ENCODE data around the gene NXT1.

Gene NXT1

DNA sequence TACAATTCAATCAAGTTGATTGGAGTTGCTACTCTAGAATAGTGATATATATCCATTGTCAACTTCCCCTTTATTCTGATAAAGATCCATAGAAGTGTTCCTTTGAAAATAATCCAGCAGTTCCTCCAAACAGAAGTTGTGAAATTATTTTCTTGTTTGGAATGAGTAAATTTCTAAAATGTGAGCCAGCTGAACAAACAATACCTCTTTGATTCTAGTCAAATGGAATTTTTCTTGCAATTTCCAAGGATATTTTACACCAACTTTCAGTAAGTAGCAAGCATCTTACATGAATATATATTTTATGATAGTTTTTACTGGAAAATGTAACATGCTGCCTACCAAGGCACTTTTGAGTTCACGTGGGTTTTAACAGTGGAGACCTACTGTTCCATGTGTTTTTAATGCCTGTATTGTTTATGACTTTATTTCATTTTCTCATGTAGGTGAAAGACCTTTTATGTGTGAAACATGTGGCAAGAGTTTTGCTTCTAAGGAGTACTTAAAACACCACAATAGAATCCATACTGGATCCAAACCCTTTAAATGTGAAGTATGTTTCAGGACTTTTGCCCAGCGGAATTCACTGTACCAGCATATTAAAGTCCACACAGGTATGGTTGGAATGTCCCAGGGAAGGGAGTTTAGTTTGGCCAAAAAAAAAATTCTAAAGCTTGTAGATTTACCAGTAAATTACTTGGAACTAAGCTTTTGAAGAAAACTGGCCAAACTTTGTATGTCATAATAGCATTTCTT is 17.9 kb downstream of the NXT1 start:
- Histone ChIP-seq H3K18ac (ENCODE audit: low read length) (no peak overlapping the region), H2BK120ac (ENCODE audit: low read depth, low read length) (no peak overlapping the region), H2AFZ (ENCODE audit: low read length) (no peak overlapping the region), H3K27me3 (ENCODE audit: control insufficient read depth in 3 of 3, insufficient read depth in 3 of 3, low read depth in 1 of 3, low read length in 3 of 3) (no peaks in the 10 kb centered on the region), H3K4me2 (ENCODE audit: insufficient read depth, low read length, poor library complexity, severe bottlenecking) (no peak overlapping the region), H3K9me3 (replicated peaks in 1 of 2; ENCODE audit: control insufficient read depth in 2 of 2, insufficient read depth in 1 of 2, low read depth in 1 of 2, low read length in 2 of 2) (peaks cover 0 to 8% of the 10 kb centered on the region in 2 donors), H2BK5ac (ENCODE audit: low read length) (no peak overlapping the region), H3K27ac (replicated peaks; ENCODE audit: low read length) (no peak overlapping the region), H2AK5ac (ENCODE audit: low read depth, low read length) (no peak overlapping the region), H2BK12ac (ENCODE audit: low read length) (no peak overlapping the region), H3K4me3 (ENCODE audit: low read length in 2 of 2) (no peak overlapping the region), H2BK15ac (ENCODE audit: low read length) (no peak overlapping the region), H4K8ac (ENCODE audit: low read depth, low read length) (no peak overlapping the region), H3K14ac (ENCODE audit: low read length) (no peak overlapping the region), H3K4me1 (ENCODE audit: control insufficient read depth in 2 of 2, insufficient read depth in 1 of 2, low read depth in 1 of 2, low read length in 2 of 2) (no peaks in the 10 kb centered on the region), H3K4ac (ENCODE audit: low read length) (no peak overlapping the region), H3K79me1 (ENCODE audit: low read depth, low read length) (peaks cover 4% of the 10 kb centered on the region), H3K36me3 (replicated peaks in 1 of 2; ENCODE audit: control insufficient read depth in 2 of 2, insufficient read depth in 2 of 2, low read length in 2 of 2) (peaks cover 34 to 97% of the 10 kb centered on the region in 2 donors), H4K91ac (ENCODE audit: low read depth, low read length, poor library complexity) (no peak overlapping the region), H3K9ac (ENCODE audit: low read depth, low read length, poor library complexity) (no peak overlapping the region), H3K23ac (ENCODE audit: low read depth, low read length, poor library complexity) (no peak overlapping the region)
- no CpG with 5 or more reads among the region's 2 CpGs for WGBS, 2 donors (ENCODE audit: extremely low coverage in 2 of 2, insufficient read length in 2 of 2, insufficient replicate concordance in 1 of 2)
- no peak for DNase-seq (ENCODE audit: low spot score)

DNA sequence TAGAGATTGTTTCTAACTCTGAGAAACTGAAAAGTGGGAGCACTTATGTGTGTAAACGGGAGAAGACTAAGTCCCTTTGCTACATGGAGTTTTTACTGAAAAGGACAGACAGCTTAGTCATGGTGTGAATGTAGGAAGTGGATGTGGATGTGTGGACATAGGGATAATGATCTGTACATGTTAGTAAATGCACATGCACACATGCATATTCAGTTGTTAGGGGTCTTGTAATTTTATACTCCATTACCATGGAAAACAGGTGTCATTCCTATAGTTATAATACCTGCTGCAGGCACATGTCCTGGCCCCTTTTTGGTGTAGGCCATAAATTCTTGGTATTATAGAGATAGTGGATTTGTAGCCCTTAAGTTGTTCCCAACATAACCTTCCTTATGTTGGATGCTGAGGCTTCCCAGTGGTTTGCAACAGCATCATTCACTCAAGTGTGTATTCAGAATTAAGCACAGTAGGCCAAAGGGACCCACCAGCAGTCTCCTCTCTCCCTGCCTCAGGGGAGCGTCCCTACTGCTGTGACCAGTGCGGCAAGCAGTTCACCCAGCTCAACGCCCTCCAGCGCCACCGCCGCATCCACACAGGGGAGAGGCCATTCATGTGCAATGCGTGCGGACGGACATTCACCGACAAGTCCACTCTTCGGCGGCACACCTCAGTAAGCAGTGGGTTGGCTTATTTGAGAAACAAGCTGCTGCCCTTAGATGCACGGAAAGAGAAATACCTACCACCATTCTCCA is 18.7 kb downstream of the NXT1 start:
- no peak overlapping the region for H3K14ac ChIP-seq (ENCODE audit: low read length)
- H3K79me1 ChIP-seq (ENCODE audit: low read depth, low read length), result peaks cover 4% of the 10 kb centered on the region
- no peak overlapping the region for H2BK12ac ChIP-seq (ENCODE audit: low read length)
- DNase-seq (ENCODE audit: low spot score), result no peak
- H2BK120ac ChIP-seq (ENCODE audit: low read depth, low read length), result no peak overlapping the region
- H4K91ac ChIP-seq (ENCODE audit: low read depth, low read length, poor library complexity), result no peak overlapping the region
- no peak overlapping the region for H3K4me2 ChIP-seq (ENCODE audit: insufficient read depth, low read length, poor library complexity, severe bottlenecking)
- no peak overlapping the region for H2AFZ ChIP-seq (ENCODE audit: low read length)
- H3K23ac ChIP-seq (ENCODE audit: low read depth, low read length, poor library complexity), result no peak overlapping the region
- H2AK5ac ChIP-seq (ENCODE audit: low read depth, low read length), result no peak overlapping the region
- no peak overlapping the region for H2BK15ac ChIP-seq (ENCODE audit: low read length)
- H3K4me3 ChIP-seq (ENCODE audit: low read length in 2 of 2), result no peak overlapping the region
- no peak overlapping the region for H3K18ac ChIP-seq (ENCODE audit: low read length)
- no peak overlapping the region for H3K27ac ChIP-seq (replicated peaks; ENCODE audit: low read length)
- no peaks in the 10 kb centered on the region for H3K4me1 ChIP-seq (ENCODE audit: control insufficient read depth in 2 of 2, insufficient read depth in 1 of 2, low read depth in 1 of 2, low read length in 2 of 2)
- H3K27me3 ChIP-seq (ENCODE audit: control insufficient read depth in 3 of 3, insufficient read depth in 3 of 3, low read depth in 1 of 3, low read length in 3 of 3), result no peaks in the 10 kb centered on the region
- H3K4ac ChIP-seq (ENCODE audit: low read length), result no peak overlapping the region
- H4K8ac ChIP-seq (ENCODE audit: low read depth, low read length), result no peak overlapping the region
- no CpG with 5 or more reads among the region's 14 CpGs for WGBS, 2 donors (ENCODE audit: extremely low coverage in 2 of 2, insufficient read length in 2 of 2, insufficient replicate concordance in 1 of 2)
- peak overlapping the region; percentile 39 for H3K9ac ChIP-seq (ENCODE audit: low read depth, low read length, poor library complexity)
- H2BK5ac ChIP-seq (ENCODE audit: low read length), result no peak overlapping the region
- H3K9me3 ChIP-seq (replicated peaks in 1 of 2; ENCODE audit: control insufficient read depth in 2 of 2, insufficient read depth in 1 of 2, low read depth in 1 of 2, low read length in 2 of 2), result peaks cover 0 to 15% of the 10 kb centered on the region in 2 donors
- peaks cover 35 to 100% of the 10 kb centered on the region in 2 donors for H3K36me3 ChIP-seq (replicated peaks in 1 of 2; ENCODE audit: control insufficient read depth in 2 of 2, insufficient read depth in 2 of 2, low read length in 2 of 2)

DNA sequence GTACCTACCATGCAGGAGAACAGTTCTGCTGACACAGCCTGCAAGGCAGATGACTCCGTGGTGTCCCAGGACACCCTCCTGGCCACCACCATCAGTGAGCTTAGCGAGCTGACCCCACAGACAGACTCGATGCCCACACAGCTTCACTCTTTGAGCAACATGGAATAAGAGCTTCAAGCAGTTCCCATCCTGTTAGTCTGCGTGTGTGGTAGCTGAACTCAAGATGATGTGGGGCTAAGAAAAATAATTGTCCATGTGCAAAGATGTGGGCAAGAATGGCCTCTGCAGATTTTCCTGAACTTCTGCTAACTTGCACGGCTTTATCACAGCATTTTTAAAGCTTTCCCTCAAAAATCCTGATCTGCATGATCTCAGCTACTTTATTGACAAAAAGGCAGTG is 19.7 kb downstream of the NXT1 start:
- Histone ChIP-seq H3K9me3 (replicated peaks in 1 of 2; ENCODE audit: control insufficient read depth in 2 of 2, insufficient read depth in 1 of 2, low read depth in 1 of 2, low read length in 2 of 2) (peaks cover 0 to 22% of the 10 kb centered on the region in 2 donors), H3K23ac (ENCODE audit: low read depth, low read length, poor library complexity) (no peak overlapping the region), H3K36me3 (replicated peaks in 1 of 2; ENCODE audit: control insufficient read depth in 2 of 2, insufficient read depth in 2 of 2, low read length in 2 of 2) (peaks cover 29 to 100% of the 10 kb centered on the region in 2 donors), H4K91ac (ENCODE audit: low read depth, low read length, poor library complexity) (no peak overlapping the region), H3K27me3 (ENCODE audit: control insufficient read depth in 3 of 3, insufficient read depth in 3 of 3, low read depth in 1 of 3, low read length in 3 of 3) (no peaks in the 10 kb centered on the region), H3K9ac (ENCODE audit: low read depth, low read length, poor library complexity) (no peak overlapping the region), H3K27ac (replicated peaks; ENCODE audit: low read length) (no peak overlapping the region), H2BK120ac (ENCODE audit: low read depth, low read length) (no peak overlapping the region), H2AK5ac (ENCODE audit: low read depth, low read length) (no peak overlapping the region), H3K79me1 (ENCODE audit: low read depth, low read length) (peaks cover 2% of the 10 kb centered on the region), H3K4ac (ENCODE audit: low read length) (no peak overlapping the region), H3K4me2 (ENCODE audit: insufficient read depth, low read length, poor library complexity, severe bottlenecking) (no peak overlapping the region), H2BK12ac (ENCODE audit: low read length) (no peak overlapping the region), H4K8ac (ENCODE audit: low read depth, low read length) (no peak overlapping the region), H2BK5ac (ENCODE audit: low read length) (no peak overlapping the region), H3K18ac (ENCODE audit: low read length) (no peak overlapping the region), H3K14ac (ENCODE audit: low read length) (no peak overlapping the region), H2BK15ac (ENCODE audit: low read length) (no peak overlapping the region), H2AFZ (ENCODE audit: low read length) (no peak overlapping the region), H3K4me1 (ENCODE audit: control insufficient read depth in 2 of 2, insufficient read depth in 1 of 2, low read depth in 1 of 2, low read length in 2 of 2) (no peaks in the 10 kb centered on the region), H3K4me3 (ENCODE audit: low read length in 2 of 2) (no peak overlapping the region)
- DNase-seq (ENCODE audit: low spot score), result no peak
- WGBS, 2 donors (ENCODE audit: extremely low coverage in 2 of 2, insufficient read length in 2 of 2, insufficient replicate concordance in 1 of 2), result no CpG with 5 or more reads among the region's 5 CpGs

DNA sequence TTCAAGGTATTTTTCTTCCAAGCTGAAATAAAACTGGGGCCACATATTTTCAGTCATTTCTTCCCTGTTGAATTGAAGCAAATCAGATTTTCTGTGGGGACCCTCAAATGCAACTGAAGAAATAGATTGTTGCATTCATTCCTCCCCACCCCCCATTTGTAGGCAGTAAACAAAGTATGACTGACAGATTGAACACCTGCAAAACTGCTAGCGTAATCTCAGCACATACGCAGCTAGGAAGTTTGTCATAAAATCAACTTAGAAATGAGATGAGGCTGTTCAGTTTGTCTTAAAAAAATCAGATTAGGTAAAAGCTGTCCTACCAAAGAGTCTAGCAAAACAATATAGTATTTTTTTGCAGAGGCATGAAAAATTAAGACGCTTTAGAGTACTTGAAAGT is 20.3 kb downstream of the NXT1 start:
- H3K23ac ChIP-seq (ENCODE audit: low read depth, low read length, poor library complexity), result no peak overlapping the region
- WGBS, 2 donors (ENCODE audit: extremely low coverage in 2 of 2, insufficient read length in 2 of 2, insufficient replicate concordance in 1 of 2), result no CpG with 5 or more reads among the region's 3 CpGs
- H3K36me3 ChIP-seq (replicated peaks in 1 of 2; ENCODE audit: control insufficient read depth in 2 of 2, insufficient read depth in 2 of 2, low read length in 2 of 2), result peaks cover 29 to 100% of the 10 kb centered on the region in 2 donors
- H2BK120ac ChIP-seq (ENCODE audit: low read depth, low read length), result no peak overlapping the region
- no peak overlapping the region for H2BK5ac ChIP-seq (ENCODE audit: low read length)
- H3K4me1 ChIP-seq (ENCODE audit: control insufficient read depth in 2 of 2, insufficient read depth in 1 of 2, low read depth in 1 of 2, low read length in 2 of 2), result no peaks in the 10 kb centered on the region
- no peak for DNase-seq (ENCODE audit: low spot score)
- no peak overlapping the region for H3K9ac ChIP-seq (ENCODE audit: low read depth, low read length, poor library complexity)
- H3K9me3 ChIP-seq (replicated peaks in 1 of 2; ENCODE audit: control insufficient read depth in 2 of 2, insufficient read depth in 1 of 2, low read depth in 1 of 2, low read length in 2 of 2), result peaks cover 0 to 28% of the 10 kb centered on the region in 2 donors
- H3K14ac ChIP-seq (ENCODE audit: low read length), result no peak overlapping the region
- no peak overlapping the region for H3K4me2 ChIP-seq (ENCODE audit: insufficient read depth, low read length, poor library complexity, severe bottlenecking)
- no peak overlapping the region for H2BK12ac ChIP-seq (ENCODE audit: low read length)
- H3K79me1 ChIP-seq (ENCODE audit: low read depth, low read length), result no peaks in the 10 kb centered on the region
- H4K8ac ChIP-seq (ENCODE audit: low read depth, low read length), result no peak overlapping the region
- H4K91ac ChIP-seq (ENCODE audit: low read depth, low read length, poor library complexity), result no peak overlapping the region
- no peak overlapping the region for H3K4me3 ChIP-seq (ENCODE audit: low read length in 2 of 2)
- no peak overlapping the region for H2BK15ac ChIP-seq (ENCODE audit: low read length)
- no peak overlapping the region for H2AK5ac ChIP-seq (ENCODE audit: low read depth, low read length)
- no peak overlapping the region for H3K4ac ChIP-seq (ENCODE audit: low read length)
- H3K27me3 ChIP-seq (ENCODE audit: control insufficient read depth in 3 of 3, insufficient read depth in 3 of 3, low read depth in 1 of 3, low read length in 3 of 3), result no peaks in the 10 kb centered on the region
- H3K27ac ChIP-seq (replicated peaks; ENCODE audit: low read length), result no peak overlapping the region
- no peak overlapping the region for H3K18ac ChIP-seq (ENCODE audit: low read length)
- H2AFZ ChIP-seq (ENCODE audit: low read length), result no peak overlapping the region
